ENCODE results near the gene PCSK6.
A peak's percentile ranks its signal among the peaks of the same experiment; 100 is the strongest.

The PCSK6 gene

GRCh38 chr15:101286471-101287114 lies 202.9 kb downstream of the PCSK6 start:
- Histone ChIP-seq H3K9me3 (no peaks in the 10 kb centered on the region), H3K4me3 (no peak overlapping the region), H3K4me1 (peaks cover 0 to 1% (median under 1%) of the 10 kb centered on the region in 4 donors), H3K36me3 (peaks cover 46 to 69% (median 61%) of the 10 kb centered on the region in 3 donors), H3K27me3 (no peaks in the 10 kb centered on the region), H3K27ac (no peak overlapping the region)
- intact Hi-C loops (cut with DNase I; ENCODE audit: low total_unique reads): no loop called here
- TF ChIP-seq CTCF (IDR thresholded peaks at IDR 0.05): no peak
- DNase-seq: no peak

DNA sequence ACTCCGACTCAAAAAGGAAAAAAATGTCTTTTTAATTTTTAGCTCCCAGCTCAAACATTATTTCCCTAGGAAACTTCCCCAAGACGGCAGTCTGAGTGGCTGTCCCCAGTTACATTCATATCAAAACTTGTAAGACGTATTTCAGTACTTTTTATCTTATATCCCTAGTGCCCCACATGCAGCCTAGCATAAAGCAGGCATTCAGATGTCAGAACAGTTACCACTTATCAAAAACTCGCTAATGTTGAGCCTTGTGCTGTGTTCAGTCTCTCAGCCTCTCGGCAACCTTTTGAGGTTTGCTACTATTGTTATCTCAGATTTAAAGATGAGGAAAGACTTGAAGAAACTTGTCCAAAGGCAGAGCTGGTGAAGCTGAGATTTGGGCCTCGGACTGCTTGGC lies 205.6 kb downstream of the PCSK6 start:
- Histone ChIP-seq H3K27me3 (no peaks in the 10 kb centered on the region), H3K4me3 (no peak overlapping the region), H3K36me3 (peaks cover 63 to 77% (median 67%) of the 10 kb centered on the region in 3 donors), H3K27ac (no peak overlapping the region), H3K9me3 (no peaks in the 10 kb centered on the region), H3K4me1 (no peaks in the 10 kb centered on the region)
- no peak for DNase-seq
- intact Hi-C loops (cut with DNase I; ENCODE audit: low total_unique reads): no loop called here
- TF ChIP-seq CTCF (IDR thresholded peaks at IDR 0.05): no peak

GRCh38 chr15:101280007-101280406 lies 209.5 kb downstream of the PCSK6 start:
- Histone ChIP-seq H3K4me3 (no peak overlapping the region), H3K9me3 (no peaks in the 10 kb centered on the region), H3K27me3 (no peaks in the 10 kb centered on the region), H3K36me3 (peaks cover 40 to 53% (median 49%) of the 10 kb centered on the region in 3 donors), H3K27ac (no peak overlapping the region), H3K4me1 (peaks cover 0 to 23% (median 18%) of the 10 kb centered on the region in 4 donors)
- no peak for TF ChIP-seq CTCF (IDR thresholded peaks at IDR 0.05)
- intact Hi-C loops (cut with DNase I; ENCODE audit: low total_unique reads): no loop called here
- no peak for DNase-seq

DNA sequence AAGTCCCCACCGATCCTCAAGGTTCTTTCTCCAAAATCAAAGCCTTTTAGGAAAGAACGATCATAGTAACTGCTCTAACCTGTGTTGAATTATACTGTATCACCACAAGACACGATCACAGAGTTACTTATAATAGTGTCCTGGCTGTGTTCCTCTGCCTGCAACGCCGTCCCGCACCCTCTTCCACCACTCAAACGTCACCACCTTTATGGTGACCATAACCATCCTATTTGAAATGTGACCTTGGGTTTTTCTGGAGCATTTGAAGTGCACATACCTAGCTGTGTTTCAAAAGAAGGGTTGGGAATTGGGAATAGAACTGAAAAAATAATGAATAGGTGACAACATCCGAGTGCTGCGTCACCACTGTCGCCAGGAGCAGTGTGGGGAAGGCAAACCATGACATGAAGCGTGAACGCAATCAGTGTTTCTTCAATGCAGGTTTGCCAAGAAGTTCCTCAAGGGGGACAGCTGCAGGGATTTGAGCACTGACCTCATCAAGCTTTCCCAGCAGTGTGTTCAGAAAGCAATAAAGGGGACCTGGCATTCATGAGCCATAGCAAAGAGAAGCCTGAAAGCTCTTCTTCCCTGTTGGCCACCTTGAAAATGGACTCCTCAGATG lies 211.5 kb downstream of the PCSK6 start:
- H3K27me3 ChIP-seq: no peaks in the 10 kb centered on the region
- no peak for DNase-seq
- H3K27ac ChIP-seq: peak overlapping the region; percentile 84 to 92
- peaks cover 40 to 53% (median 49%) of the 10 kb centered on the region in 3 donors for H3K36me3 ChIP-seq
- peak overlapping the region; percentile 84 to 97 for H3K4me3 ChIP-seq
- peaks cover 0 to 23% (median 18%) of the 10 kb centered on the region in 4 donors for H3K4me1 ChIP-seq
- TF ChIP-seq CTCF (IDR thresholded peaks at IDR 0.05): no peak
- H3K9me3 ChIP-seq: no peaks in the 10 kb centered on the region
- intact Hi-C loops (cut with DNase I; ENCODE audit: low total_unique reads): loop anchor here (2.0 kb wide), 1 partner anchor 17 kb away; the partner anchor contains the start of gene SNRPA1

GRCh38 chr15:101277038-101277822 lies 212.3 kb downstream of the PCSK6 start, which contains the start of gene SELENOS:
Gene SELENOS (minus strand): TSS chr15:101277485. CDS start chr15:101277417, 68 bp downstream.
- TF ChIP-seq CTCF (IDR thresholded peaks at IDR 0.05): no peak
- intact Hi-C loops (cut with DNase I; ENCODE audit: low total_unique reads): loop anchor here (2.0 kb wide), 1 partner anchor 18 kb away; the partner anchor contains the start of gene SNRPA1
- peaks cover 0 to 23% (median 18%) of the 10 kb centered on the region in 4 donors for H3K4me1 ChIP-seq
- no peaks in the 10 kb centered on the region for H3K9me3 ChIP-seq
- DNase-seq: peak; percentile 90 to 94
- peaks cover 41 to 53% (median 53%) of the 10 kb centered on the region in 3 donors for H3K36me3 ChIP-seq
- H3K27ac ChIP-seq: peak within 1 kb of the TSS; percentile 84 to 92
- H3K27me3 ChIP-seq: no peaks in the 10 kb centered on the region
- H3K4me3 ChIP-seq: peak within 1 kb of the TSS; percentile 84 to 97
